ENCODE data around the gene HSBP1. TPM values are rescaled to one million over a fixed set of nuclear protein-coding genes. Genes with fewer than 3 reads are reported as not detected.

The HSBP1 gene
- total RNA-seq, 1 experiment from 2014 or later: 235 TPM

GRCh38 chr16:83831456-83831987 lies 23.7 kb downstream of the HSBP1 start:
- Histone ChIP-seq H3K4me1 (no peaks in the 10 kb centered on the region; the same call in 1 of the 2 replicates), H3K36me3 (ENCODE audit: control insufficient read depth, insufficient read depth, low read length) (no peaks in the 10 kb centered on the region), H3K27me3 (replicated peaks; ENCODE audit: control insufficient read depth, insufficient read depth, low read length) (no peaks in the 10 kb centered on the region), H3K4me3 (ENCODE audit: low read depth, low read length) (no peak overlapping the region), H3K9me3 (no peaks in the 10 kb centered on the region)
- Mint-ChIP-seq H3K27ac (ENCODE audit: unreplicated experiment) (no peak overlapping the region), H3K4me3 (ENCODE audit: unreplicated experiment) (no peak overlapping the region), H3K27me3 (ENCODE audit: insufficient read depth, unreplicated experiment) (peaks cover 3% of the 10 kb centered on the region), H3K36me3 (ENCODE audit: insufficient read depth, unreplicated experiment) (no peaks in the 10 kb centered on the region), H3K9me3 (ENCODE audit: unreplicated experiment) (no peaks in the 10 kb centered on the region), H3K4me1 (ENCODE audit: low read depth, unreplicated experiment) (no peaks in the 10 kb centered on the region)
- ChIA-PET POLR2A (no interaction called here), CTCF (interaction anchor here (1.1 kb wide), 1 partner anchor 49 kb away, joined by 3 read pairs; no protein-coding TSS in a partner anchor)
- intact Hi-C loops (cut with micrococcal nuclease; ENCODE audit: unreplicated experiment): no loop called here
- BruUV-seq (replicated peaks): no TSS peak
- TF ChIP-seq CTCF (IDR thresholded peaks at IDR 0.05; ENCODE audit: insufficient read depth in 1 of 2, low read depth in 1 of 2, low read length in 1 of 2, severe bottlenecking in 1 of 2, unreplicated experiment in 1 of 2): no peak
- no peak for DNase-seq

GRCh38 chr16:83833921-83834320 lies 26.1 kb downstream of the HSBP1 start:
- H3K27me3 ChIP-seq (replicated peaks; ENCODE audit: control insufficient read depth, insufficient read depth, low read length): no peaks in the 10 kb centered on the region
- H3K4me3 ChIP-seq (ENCODE audit: low read depth, low read length): no peak overlapping the region
- H3K36me3 Mint-ChIP-seq (ENCODE audit: insufficient read depth, unreplicated experiment): no peaks in the 10 kb centered on the region
- intact Hi-C loops (cut with micrococcal nuclease; ENCODE audit: unreplicated experiment): no loop called here
- H3K9me3 ChIP-seq: no peaks in the 10 kb centered on the region
- TF ChIP-seq CTCF (IDR thresholded peaks at IDR 0.05; ENCODE audit: insufficient read depth in 1 of 2, low read depth in 1 of 2, low read length in 1 of 2, severe bottlenecking in 1 of 2, unreplicated experiment in 1 of 2): no peak
- peaks cover 5% of the 10 kb centered on the region for H3K27me3 Mint-ChIP-seq (ENCODE audit: insufficient read depth, unreplicated experiment)
- DNase-seq: no peak
- ChIA-PET CTCF (no interaction called here), POLR2A (no interaction called here)
- BruUV-seq (replicated peaks): no TSS peak
- H3K9me3 Mint-ChIP-seq (ENCODE audit: unreplicated experiment): no peaks in the 10 kb centered on the region
- H3K36me3 ChIP-seq (ENCODE audit: control insufficient read depth, insufficient read depth, low read length): no peaks in the 10 kb centered on the region
- H3K4me1 Mint-ChIP-seq (ENCODE audit: low read depth, unreplicated experiment): no peaks in the 10 kb centered on the region
- no peak overlapping the region for H3K4me3 Mint-ChIP-seq (ENCODE audit: unreplicated experiment)
- no peak overlapping the region for H3K27ac Mint-ChIP-seq (ENCODE audit: unreplicated experiment)
- no peaks in the 10 kb centered on the region; the same call in 1 of the 2 replicates for H3K4me1 ChIP-seq

GRCh38 chr16:83835586-83836566 lies 28.1 kb downstream of the HSBP1 start:
- CTCF ChIA-PET: no interaction called here
- Mint-ChIP-seq H3K27ac (ENCODE audit: unreplicated experiment) (no peak overlapping the region), H3K36me3 (ENCODE audit: insufficient read depth, unreplicated experiment) (no peaks in the 10 kb centered on the region), H3K9me3 (ENCODE audit: unreplicated experiment) (peaks cover 15% of the 10 kb centered on the region), H3K4me3 (ENCODE audit: unreplicated experiment) (no peak overlapping the region), H3K4me1 (ENCODE audit: low read depth, unreplicated experiment) (no peaks in the 10 kb centered on the region), H3K27me3 (ENCODE audit: insufficient read depth, unreplicated experiment) (peaks cover 5% of the 10 kb centered on the region)
- no peak for TF ChIP-seq CTCF (IDR thresholded peaks at IDR 0.05; ENCODE audit: insufficient read depth in 1 of 2, low read depth in 1 of 2, low read length in 1 of 2, severe bottlenecking in 1 of 2, unreplicated experiment in 1 of 2)
- no peaks in the 10 kb centered on the region for H3K36me3 ChIP-seq (ENCODE audit: control insufficient read depth, insufficient read depth, low read length)
- no peaks in the 10 kb centered on the region; the same call in 1 of the 2 replicates for H3K4me1 ChIP-seq
- intact Hi-C loops (cut with micrococcal nuclease; ENCODE audit: unreplicated experiment): no loop called here
- DNase-seq: no peak
- no TSS peak for BruUV-seq (replicated peaks)
- no peak overlapping the region for H3K4me3 ChIP-seq (ENCODE audit: low read depth, low read length)
- 0 out of 2 replicates have a peak, but pooled peaks cover 6% of the 10 kb centered on the region for H3K9me3 ChIP-seq
- POLR2A ChIA-PET: no interaction called here
- H3K27me3 ChIP-seq (replicated peaks; ENCODE audit: control insufficient read depth, insufficient read depth, low read length): no peaks in the 10 kb centered on the region

Data from Caco-2 (cell line).